Activated T-helper 1 cell treated with anti-CD3 and anti-CD28 coated beads, Interleukin-2, amount 50 U/mL, for 16 hours (primary cell): ENCODE results near the gene CMTM8.

Source experiments
- DNase-seq, 2 donors: peaks; one replicate each; pipeline ENCODE4 v3.0.0-alpha.2; 2020; ENCODE audit warnings: low read depth in 1 of 2, low spot score in 1 of 2

Gene CMTM8

GRCh38 chr3:32334675-32335074 lies 96.2 kb downstream of the CMTM8 start:
- peak; percentile 18 to 39 for DNase-seq

DNA sequence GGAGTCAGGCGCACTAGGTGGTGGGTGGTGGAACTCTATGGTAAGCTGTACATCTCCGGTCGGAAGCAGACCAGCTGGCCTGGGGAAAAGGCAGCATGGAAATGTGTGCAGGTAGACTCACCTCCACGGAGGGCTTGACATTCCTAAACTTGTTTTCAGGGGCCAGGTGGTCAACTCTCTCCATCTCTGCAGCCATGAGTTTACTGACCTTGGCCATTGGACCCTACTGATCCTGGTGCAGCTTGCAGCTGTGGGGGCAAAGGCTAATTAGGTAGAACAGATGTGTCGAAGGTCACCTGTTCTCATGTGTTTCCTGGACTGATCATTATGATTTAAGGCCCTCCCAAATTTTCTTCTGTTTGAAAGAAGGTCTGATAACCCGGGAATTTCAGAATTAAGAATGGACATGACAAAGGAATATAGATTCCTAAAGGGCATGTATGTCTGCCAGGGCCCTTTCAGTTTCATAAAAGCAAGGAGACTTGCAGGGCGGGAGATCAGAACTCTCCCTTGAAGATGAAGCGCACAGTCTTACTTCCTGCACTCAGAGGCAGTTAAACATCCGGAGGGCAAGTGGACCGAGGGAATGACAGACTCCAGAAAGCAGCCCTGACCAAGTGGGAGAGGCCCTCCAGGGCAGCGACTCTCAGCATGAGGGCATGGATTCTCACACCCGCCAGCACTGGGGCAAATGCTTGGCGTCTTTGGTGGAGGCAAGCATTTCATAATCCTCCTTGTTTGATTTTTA lies 97.1 kb downstream of the CMTM8 start:
- no peak for DNase-seq

DNA sequence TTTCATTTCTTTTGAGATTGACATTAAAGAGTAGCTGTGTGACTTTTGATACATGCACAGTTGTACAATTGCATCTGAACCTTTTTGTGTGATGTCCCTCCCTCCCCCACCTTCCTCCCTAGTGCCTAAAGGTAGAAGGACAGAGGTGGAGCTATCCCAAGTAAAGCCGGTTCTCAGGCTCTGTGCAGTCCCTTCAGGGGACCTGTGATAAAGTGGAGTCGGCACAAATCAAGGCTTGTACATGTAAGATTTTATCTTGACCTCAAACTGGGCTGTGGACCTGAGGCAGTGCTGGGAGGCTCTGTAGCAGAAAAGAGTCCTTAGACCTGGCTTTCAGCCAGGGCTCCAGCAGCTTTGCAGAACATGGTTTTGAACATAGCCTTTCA lies 97.6 kb downstream of the CMTM8 start:
- DNase-seq = no peak

- DNase-seq = no peak
Observed at GRCh38 chr3:32337505-32337904, 99.0 kb downstream of the CMTM8 start.

- DNase-seq = no peak
Observed at GRCh38 chr3:32340039-32340438, 101.6 kb downstream of the CMTM8 start.

DNA sequence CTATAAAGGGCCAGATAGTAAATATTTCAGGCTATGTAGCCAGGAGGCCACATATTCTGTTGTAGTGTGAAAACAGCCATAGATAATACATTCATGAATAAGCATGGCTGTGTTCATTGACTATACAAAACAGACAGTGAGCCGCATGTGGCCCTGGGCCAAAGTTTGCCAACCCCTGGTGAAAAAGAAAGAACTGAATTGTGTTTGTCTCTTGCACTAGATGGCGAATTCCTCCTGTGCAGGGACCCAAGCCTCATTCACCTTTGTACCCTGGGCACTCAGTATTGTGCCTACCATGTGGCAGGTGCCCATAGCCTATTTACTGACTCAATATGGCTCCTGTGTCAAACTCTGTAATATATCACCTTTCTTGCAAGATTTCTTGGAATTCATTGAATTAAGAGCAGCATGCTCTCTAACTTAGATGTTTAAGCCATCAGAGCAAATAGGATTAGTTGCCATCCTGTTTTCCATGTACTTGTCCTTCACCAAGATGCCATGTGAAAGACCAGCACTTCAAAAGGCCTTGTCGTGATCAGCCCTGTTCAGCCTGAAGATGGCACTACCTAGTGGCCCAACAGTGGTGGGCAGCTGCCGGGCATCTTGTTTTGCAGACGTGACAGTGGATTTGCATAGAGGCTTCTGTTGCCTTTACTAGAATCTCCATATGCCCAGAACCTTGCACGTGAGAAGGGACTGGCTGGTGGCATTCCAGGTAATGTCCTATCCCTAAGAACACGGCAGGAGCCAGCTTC lies 102.3 kb downstream of the CMTM8 start:
- DNase-seq = no peak

- no peak for DNase-seq
Observed at GRCh38 chr3:32347343-32348125, 109.1 kb downstream of the CMTM8 start.

- no peak for DNase-seq
Observed at GRCh38 chr3:32349184-32349583, 110.7 kb downstream of the CMTM8 start.

DNA sequence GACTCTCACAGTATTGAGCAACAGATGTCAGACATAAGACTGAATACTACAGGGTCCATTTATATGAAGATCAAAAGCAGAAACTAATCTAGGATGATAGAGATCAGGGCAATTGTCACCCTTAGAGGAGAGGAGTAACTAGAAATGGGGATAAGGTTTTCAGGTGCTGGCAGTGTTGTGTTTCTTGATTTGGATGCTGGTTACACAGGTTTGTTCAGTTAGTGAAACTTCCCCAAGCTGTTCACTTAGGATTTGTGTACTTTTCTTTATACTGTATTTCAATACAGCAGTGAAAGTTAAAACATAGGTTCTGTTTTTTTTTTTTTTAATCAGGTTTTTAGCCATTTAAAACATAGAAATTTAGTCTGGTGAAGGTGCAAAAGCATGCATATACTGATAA lies 114.1 kb downstream of the CMTM8 start:
- no peak for DNase-seq

GRCh38 chr3:32353351-32353750 lies 114.9 kb downstream of the CMTM8 start:
- no peak for DNase-seq

DNA sequence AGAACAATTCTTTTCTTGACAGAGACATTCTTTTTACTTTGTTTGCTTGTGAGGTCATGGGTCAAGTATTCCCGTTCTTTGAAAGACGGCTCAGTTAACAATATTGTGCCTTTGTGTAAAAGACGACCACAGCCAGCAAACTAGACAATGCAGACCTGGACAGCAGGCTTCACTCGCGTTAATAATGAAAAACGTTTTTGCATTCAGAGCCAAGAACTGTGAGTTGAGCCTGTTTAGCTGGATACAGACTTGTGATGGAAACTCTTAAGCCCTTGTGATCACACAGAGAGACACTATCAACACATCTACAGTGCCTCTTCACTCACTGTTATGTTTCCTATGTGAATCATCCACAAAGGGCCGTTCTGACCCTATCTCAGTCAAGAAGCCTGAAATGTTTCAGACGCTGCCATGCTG lies 115.9 kb downstream of the CMTM8 start:
- DNase-seq = no peak

DNA sequence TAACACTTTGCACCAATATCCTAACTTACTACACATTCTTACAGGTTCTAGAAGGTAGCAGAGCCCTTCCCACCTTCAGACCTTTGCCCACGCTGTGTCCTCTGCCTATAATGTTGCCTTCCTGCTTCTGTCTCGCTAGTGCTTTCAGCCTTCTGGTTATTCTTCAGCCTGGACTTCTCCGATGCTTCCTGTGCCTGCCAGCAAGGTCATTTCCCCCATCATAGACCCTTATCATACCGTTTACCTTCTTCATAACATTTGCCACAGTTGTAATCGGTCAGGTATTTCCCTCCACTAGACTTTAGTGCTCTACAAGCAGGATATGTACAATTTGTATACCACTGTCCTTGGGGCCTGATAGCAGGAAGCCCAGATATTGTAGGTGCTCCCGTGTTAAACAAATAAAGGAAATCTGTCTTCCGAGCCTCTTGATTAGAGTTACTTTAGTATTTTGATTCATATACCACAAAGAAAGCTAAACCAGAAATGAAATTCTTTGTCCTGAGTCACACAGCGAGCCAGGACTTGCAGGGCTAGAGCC lies 117.3 kb downstream of the CMTM8 start:
- no peak for DNase-seq

DNA sequence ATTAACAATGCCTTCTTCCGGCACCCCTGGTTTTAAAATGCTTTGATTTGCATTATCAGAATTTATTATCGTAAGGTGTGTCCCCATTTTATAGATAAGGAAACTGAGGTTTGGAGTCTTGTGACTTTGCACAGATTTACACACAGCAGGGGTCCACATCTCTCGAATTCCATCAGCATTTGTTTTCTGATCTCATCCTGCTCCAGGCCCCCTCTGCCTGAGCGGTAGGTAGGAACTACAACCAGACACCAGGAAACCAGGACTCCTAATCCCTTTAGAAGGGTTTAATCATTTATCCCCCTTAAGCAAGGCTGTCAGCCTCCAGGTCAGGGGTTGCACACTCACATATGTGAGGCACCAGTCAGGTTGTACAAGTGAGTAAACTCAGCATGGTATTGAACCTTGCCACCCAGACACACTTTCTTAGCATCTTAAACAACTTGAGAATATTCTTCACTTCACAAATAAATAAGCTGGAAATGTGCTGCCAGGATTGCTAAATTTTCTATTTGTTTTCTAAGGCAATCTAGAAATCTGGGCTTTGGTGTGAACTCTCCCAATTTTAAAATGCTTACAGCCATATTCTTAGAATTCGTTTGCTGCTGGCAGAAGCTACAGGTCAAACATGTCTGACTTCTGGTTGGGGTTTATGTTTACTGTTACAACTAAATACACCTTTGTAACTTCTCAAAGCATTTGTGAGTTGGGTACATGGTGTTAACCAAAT lies 121.4 kb downstream of the CMTM8 start:
- no peak for DNase-seq

- DNase-seq = no peak
Observed at GRCh38 chr3:32360493-32360827, 122.0 kb downstream of the CMTM8 start.

GRCh38 chr3:32366638-32367397 lies 128.3 kb downstream of the CMTM8 start:
- DNase-seq = no peak

DNA sequence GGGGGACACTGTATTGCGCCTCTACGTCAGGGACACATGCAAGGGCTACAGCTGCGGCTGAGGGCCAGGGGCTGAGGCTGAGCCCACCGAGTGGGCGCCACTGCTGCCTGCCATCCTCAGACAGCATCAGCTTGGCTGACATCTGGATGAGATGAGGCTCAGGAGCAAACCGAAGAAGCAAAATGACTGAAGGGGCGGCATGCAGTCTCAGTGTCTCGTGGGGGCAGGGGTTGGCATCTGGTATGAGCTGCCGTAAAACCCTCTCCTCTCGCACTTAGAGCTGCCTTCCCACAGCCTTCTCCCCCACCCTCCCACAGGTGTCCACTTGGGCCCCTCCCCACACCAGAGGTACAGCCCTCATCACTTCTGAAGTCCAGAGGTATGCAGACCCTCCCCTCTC lies 129.0 kb downstream of the CMTM8 start:
- DNase-seq = no peak

DNA sequence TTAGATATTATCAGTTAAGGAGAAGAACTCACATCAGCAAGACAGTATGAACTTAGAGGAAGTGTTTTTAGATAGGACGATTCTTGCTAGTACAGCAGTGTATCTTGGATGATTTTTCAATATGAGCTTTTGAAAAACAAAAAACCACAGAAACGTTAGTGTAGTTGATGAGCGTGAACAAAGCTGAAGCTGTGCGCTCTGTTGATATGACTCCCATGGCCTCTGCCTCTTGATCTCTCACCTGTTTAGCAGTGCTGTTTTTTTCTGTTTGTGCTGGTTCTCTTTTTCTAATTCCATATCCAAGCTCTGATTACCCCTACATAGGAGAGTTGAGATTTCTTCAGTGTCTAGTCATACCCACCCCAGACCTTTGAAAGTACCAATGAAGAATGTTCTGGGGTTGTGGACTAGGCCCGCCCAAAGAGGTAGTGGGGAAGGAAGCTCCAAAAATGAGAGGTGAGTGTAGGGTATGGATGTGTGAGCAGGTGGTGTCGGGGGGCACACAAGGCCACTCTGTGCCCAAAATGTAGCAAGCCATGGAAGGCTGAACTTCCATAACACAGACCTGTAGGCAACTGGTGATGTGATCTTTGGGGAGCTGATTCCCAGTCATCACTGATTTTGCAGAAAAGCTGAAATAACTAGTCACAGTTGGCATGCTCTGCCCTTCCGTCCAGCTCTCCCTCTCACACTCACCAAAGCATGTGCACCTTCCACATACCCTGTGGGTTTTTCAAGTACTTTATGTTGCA lies 133.2 kb downstream of the CMTM8 start:
- DNase-seq = no peak

GRCh38 chr3:32372213-32372490 lies 133.7 kb downstream of the CMTM8 start:
- no peak for DNase-seq

DNA sequence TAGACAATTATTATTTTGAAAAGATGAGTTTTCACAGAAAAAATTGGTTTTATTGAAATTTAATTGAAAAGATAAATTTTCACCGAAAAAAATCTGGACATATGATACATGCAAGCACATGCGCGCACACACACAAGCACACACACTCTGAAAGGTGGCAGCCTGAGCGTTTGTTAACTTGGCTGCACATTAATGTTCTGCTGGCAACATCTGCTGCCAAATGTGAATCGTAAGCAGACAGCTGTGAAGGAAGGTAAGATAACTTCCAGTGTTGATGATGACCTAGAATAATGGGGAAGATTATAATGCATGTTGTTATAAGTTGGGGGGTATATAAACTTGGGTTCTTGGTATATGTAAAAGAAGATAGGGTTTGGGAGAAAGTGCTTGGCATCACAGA lies 134.8 kb downstream of the CMTM8 start:
- no peak for DNase-seq

DNA sequence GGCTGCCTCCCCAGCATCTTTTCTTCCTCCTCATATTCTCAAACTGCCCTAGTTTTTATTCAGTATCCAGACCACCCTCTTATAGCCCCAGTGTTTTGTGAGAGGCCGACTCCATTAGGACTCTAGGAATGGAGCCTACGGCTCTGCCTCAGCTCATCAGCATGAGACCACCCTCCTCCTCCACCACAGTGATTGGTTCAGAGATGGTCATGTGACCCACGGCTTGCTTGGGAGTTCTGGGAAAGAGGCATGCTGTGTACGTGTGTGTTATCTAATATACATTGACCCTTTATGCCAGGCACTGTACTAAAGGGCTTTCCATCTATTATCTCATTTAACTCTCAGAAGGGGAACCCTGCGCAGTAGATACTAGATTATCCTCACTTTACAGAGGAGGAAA lies 135.4 kb downstream of the CMTM8 start:
- no peak for DNase-seq
